GM21367 (cell line): Measurements from ENCODE around the gene TMEFF2.
A peak's percentile ranks its signal among the peaks of the same experiment; 100 is the strongest.

Source experiments
- ATAC-seq: cut with Tn5 transposase; IDR thresholded peaks from one replicate; pipeline ENCODE4 v1.9.1; 2021; ENCODE audit not compliant: unreplicated experiment

Gene TMEFF2

GRCh38 chr2:192023006-192023405 lies 171.7 kb downstream of the TMEFF2 start:
- ATAC-seq: no peak

- no peak for ATAC-seq
Observed at GRCh38 chr2:192017844-192018243, 176.9 kb downstream of the TMEFF2 start.

- no peak for ATAC-seq
Observed at GRCh38 chr2:192016265-192016664, 178.5 kb downstream of the TMEFF2 start.

GRCh38 chr2:192013211-192013610 lies 181.5 kb downstream of the TMEFF2 start:
- ATAC-seq: no peak

GRCh38 chr2:192011196-192011595 lies 183.5 kb downstream of the TMEFF2 start:
- no peak for ATAC-seq

- ATAC-seq: no peak
Observed at GRCh38 chr2:192010073-192010472, 184.7 kb downstream of the TMEFF2 start.

- no peak for ATAC-seq
Observed at GRCh38 chr2:192007581-192008228, 187.0 kb downstream of the TMEFF2 start.

GRCh38 chr2:192005211-192005610 lies 189.5 kb downstream of the TMEFF2 start:
- ATAC-seq: no peak

GRCh38 chr2:192004188-192004963 lies 190.4 kb downstream of the TMEFF2 start:
- ATAC-seq: peak; percentile 75

GRCh38 chr2:192002418-192002817 lies 192.3 kb downstream of the TMEFF2 start:
- no peak for ATAC-seq

- no peak for ATAC-seq
Observed at GRCh38 chr2:192000196-192000980, 194.3 kb downstream of the TMEFF2 start.

GRCh38 chr2:191999101-191999841 lies 195.5 kb downstream of the TMEFF2 start:
- no peak for ATAC-seq

- no peak for ATAC-seq
Observed at GRCh38 chr2:191995285-191995684, 199.4 kb downstream of the TMEFF2 start.

GRCh38 chr2:191994749-191995148 lies 200.0 kb downstream of the TMEFF2 start:
- no peak for ATAC-seq

GRCh38 chr2:191991442-191991841 lies 203.3 kb downstream of the TMEFF2 start:
- ATAC-seq: no peak

- no peak for ATAC-seq
Observed at GRCh38 chr2:191985740-191986139, 209.0 kb downstream of the TMEFF2 start.

GRCh38 chr2:191983591-191983990 lies 211.1 kb downstream of the TMEFF2 start:
- no peak for ATAC-seq

- no peak for ATAC-seq
Observed at GRCh38 chr2:191983186-191983585, 211.5 kb downstream of the TMEFF2 start.

- ATAC-seq: no peak
Observed at GRCh38 chr2:191981706-191982105, 213.0 kb downstream of the TMEFF2 start.

GRCh38 chr2:191980483-191980882 lies 214.2 kb downstream of the TMEFF2 start:
- no peak for ATAC-seq

- no peak for ATAC-seq
Observed at GRCh38 chr2:191979221-191979730, 215.5 kb downstream of the TMEFF2 start.
